Measurements from ENCODE around the gene GRK1.
"Not testable (repeated sequence)": the region's sequence is repeated elsewhere in the genome, so short reads cannot be mapped to it uniquely, and the experiment has no call there.

Gene GRK1

DNA sequence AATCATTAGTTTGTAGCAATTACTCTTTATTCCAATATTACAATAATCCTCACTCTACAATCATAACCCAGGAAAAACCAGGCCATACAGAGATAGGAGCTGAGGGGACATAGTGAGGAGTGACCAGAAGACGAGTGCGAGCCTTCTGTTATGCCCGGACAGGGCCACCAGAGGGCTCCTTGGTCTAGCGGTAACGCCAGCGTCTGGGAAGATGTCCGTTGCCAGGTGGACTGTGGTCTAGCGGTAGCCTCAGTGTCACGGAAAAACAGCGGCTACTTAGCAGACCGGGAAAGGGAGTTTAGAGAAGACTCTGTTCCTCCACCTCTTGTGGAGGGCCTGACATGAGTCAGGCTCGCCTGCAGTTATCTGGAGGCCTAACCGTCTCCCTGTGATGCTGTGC lies 45.5 kb upstream of the GRK1 start:
- H3K27ac Mint-ChIP-seq; H3K9me3 Mint-ChIP-seq; H3K4me3 Mint-ChIP-seq; H3K27me3 Mint-ChIP-seq (ENCODE audit: low read depth): not testable (repeated sequence)
- TF ChIP-seq, protein P1, sequence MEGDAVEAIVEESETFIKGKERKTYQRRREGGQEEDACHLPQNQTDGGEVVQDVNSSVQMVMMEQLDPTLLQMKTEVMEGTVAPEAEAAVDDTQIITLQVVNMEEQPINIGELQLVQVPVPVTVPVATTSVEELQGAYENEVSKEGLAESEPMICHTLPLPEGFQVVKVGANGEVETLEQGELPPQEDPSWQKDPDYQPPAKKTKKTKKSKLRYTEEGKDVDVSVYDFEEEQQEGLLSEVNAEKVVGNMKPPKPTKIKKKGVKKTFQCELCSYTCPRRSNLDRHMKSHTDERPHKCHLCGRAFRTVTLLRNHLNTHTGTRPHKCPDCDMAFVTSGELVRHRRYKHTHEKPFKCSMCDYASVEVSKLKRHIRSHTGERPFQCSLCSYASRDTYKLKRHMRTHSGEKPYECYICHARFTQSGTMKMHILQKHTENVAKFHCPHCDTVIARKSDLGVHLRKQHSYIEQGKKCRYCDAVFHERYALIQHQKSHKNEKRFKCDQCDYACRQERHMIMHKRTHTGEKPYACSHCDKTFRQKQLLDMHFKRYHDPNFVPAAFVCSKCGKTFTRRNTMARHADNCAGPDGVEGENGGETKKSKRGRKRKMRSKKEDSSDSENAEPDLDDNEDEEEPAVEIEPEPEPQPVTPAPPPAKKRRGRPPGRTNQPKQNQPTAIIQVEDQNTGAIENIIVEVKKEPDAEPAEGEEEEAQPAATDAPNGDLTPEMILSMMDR (IDR thresholded peaks at IDR 0.05; ENCODE audit: unreplicated experiment in 3 of 3): peak; percentile 12 to 44 (median 26)
- Mint-ChIP-seq H3K36me3 (ENCODE audit: low read depth) (peaks cover 57% of the 10 kb centered on the region), H3K4me1 (peaks cover 20% of the 10 kb centered on the region)

DNA sequence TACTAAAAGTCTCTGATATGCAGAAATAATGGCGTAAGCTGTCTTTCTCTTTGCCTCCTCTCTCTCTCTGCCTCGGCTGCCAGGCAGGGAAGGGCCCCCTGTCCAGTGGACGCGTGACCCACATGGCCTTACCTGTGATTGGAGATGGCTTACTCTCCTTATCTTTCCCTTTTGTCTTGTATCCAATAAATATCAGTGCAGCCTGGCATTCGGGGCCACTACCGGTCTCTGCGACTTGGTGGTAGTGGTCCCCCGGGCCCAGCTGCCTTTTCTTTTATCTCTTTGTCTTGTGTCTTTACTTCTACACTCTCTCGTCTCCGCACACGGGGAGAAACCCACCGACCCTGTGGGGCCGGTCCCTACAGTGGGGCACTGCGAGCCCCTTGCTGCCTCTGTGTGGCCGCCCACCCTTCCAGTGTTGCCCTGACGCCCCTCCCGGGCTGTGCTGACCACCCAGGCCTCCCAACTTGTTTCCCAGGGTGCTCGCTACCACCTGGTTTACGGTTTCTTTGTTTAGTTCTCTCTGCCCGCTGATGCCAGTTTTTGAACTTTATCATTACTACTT lies 45.0 kb upstream of the GRK1 start:
- not testable (repeated sequence) for H3K27me3 Mint-ChIP-seq (ENCODE audit: low read depth); H3K9me3 Mint-ChIP-seq; H3K27ac Mint-ChIP-seq; H3K4me3 Mint-ChIP-seq
- H3K36me3 Mint-ChIP-seq (ENCODE audit: low read depth): peaks cover 63% of the 10 kb centered on the region
- H3K4me1 Mint-ChIP-seq: peaks cover 14% of the 10 kb centered on the region

DNA sequence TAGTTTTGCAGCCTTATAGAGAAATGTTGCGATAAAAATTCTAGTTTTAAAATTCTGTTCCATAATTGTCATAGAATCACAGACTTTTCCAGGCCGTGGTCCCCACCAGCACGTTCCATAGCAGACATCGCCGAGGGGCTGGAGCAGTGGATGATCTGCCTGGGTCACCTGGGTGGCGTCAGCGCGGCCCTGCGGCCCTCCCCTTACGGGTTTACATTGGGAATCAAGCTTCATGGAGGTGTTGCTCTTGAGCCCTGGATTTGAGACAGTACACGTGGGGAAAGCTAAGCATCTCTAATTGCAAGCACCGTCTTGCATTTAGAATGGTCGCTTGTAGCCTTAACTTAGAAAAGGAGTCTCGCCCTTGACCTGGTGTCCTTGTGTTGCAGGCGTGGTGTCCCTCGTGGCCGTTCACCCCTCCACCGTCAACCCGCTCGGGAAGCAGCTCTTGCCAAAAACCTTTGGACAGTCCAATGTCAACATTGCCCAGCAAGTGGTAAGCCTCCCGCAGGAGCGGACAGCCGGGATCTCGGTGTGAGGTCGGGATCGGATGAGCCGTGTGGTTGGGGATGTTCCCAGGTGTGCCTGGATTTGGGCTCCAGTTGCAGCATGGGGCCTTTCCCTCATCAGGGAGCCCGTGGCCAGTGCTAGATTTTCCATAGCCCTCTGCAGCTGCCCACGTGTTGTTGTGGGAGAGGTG lies 44.1 kb upstream of the GRK1 start:
- Mint-ChIP-seq H3K27me3 (ENCODE audit: low read depth) (peaks cover 3% of the 10 kb centered on the region), H3K27ac (no peak overlapping the region), H3K9me3 (no peaks in the 10 kb centered on the region), H3K4me1 (peaks cover 9% of the 10 kb centered on the region), H3K36me3 (ENCODE audit: low read depth) (peaks cover 67% of the 10 kb centered on the region), H3K4me3 (no peak overlapping the region)
- TF ChIP-seq, protein P1 (IDR thresholded peaks at IDR 0.05; ENCODE audit: unreplicated experiment in 3 of 3): no peak

DNA sequence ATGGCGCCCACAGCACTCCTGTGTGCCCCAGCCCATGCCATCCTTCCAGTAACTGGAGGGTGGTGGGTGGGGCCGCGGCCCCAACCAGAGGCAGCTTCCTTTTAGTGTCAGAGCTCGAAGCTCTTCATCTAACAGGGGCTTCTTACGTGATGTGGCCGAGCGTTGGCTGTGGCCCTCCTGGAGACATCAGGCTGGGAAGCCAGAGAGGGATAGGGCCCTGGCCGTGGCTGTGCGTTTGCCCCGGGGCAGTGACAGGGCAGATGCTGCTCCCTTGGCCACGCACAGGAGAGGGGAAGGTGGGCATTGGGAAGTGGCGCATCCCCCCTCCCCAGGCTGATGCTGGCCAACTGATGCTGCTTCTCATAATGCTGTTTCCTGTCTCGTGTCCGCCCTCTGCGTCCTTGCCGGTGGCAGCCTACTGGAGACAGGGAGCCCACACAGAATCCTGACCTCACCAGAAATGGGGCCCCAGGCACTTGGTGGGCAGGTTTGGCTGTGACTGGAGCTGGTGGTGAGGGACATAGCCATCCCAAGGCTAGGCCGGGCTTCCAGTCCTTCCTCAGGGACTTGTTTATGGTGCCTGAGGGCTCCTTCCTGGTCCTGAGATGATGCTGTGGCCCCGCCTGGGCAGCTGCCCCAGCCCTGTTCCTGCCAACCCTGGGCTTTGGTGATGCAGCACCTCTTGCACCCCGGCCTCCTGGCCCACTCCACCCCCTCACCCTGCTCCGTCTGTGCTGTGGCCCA lies 43.4 kb upstream of the GRK1 start:
- Mint-ChIP-seq H3K4me1 (peaks cover 2% of the 10 kb centered on the region), H3K27ac (no peak overlapping the region), H3K27me3 (ENCODE audit: low read depth) (peaks cover 3% of the 10 kb centered on the region), H3K9me3 (no peaks in the 10 kb centered on the region), H3K4me3 (no peak overlapping the region), H3K36me3 (ENCODE audit: low read depth) (peaks cover 68% of the 10 kb centered on the region)
- TF ChIP-seq, protein P1 (IDR thresholded peaks at IDR 0.05; ENCODE audit: unreplicated experiment in 3 of 3): no peak

DNA sequence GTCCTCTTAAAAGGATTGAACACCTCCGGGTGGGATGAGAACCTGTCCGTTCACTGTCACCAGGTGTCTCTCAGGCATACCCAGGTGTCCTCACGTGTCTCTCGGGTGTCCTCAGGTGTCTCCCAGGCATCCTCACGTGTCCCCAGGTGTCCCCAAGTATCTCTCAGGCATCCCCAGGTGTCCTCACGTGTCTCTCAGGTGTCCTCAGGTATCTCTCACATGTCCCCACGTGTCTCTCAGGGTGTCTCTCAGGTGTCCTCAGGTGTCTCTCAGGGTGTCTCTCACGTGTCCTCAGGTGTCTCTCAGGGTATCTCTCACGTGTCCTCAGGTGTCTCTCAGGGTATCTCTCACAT lies 42.8 kb upstream of the GRK1 start:
- no peaks in the 10 kb centered on the region for H3K9me3 Mint-ChIP-seq
- H3K27ac Mint-ChIP-seq: no peak overlapping the region

DNA sequence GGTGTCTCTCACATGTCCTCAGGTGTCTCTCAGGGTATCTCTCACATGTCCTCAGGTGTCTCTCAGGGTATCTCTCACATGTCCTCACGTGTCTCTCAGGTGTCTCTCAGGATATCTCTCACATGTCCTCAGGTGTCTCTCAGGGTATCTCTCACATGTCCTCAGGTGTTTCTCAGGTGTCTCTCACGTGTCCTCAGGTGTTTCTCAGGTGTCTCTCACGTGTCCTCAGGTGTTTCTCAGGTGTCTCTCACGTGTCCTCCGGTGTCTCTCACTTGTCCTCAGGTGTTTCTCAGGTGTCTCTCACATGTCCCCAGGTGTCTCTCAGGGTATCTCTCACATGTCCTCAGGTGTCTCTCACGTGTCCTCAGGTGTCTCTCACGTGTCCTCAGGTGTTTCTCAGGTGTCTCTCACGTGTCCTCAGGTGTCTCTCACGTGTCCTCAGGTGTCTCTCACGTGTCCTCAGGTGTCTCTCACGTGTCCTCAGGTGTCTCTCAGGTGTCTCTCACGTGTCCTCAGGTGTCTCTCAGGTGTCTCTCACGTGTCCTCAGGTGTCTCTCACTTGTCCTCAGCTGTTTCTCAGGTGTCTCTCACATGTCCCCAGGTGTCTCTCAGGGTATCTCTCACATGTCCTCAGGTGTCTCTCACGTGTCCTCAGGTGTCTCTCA lies 42.2 kb upstream of the GRK1 start:
- H3K4me3 Mint-ChIP-seq; H3K27me3 Mint-ChIP-seq (ENCODE audit: low read depth); H3K9me3 Mint-ChIP-seq; H3K27ac Mint-ChIP-seq; H3K4me1 Mint-ChIP-seq: not testable (repeated sequence)
- peaks cover 66% of the 10 kb centered on the region for H3K36me3 Mint-ChIP-seq (ENCODE audit: low read depth)

More for the DNA sequence above, 42.8 kb upstream of the GRK1 start:
- peaks cover 3% of the 10 kb centered on the region for H3K27me3 Mint-ChIP-seq (ENCODE audit: low read depth)
- H3K36me3 Mint-ChIP-seq (ENCODE audit: low read depth): peaks cover 66% of the 10 kb centered on the region
- no peak overlapping the region for H3K4me3 Mint-ChIP-seq
- TF ChIP-seq, protein P1 (IDR thresholded peaks at IDR 0.05; ENCODE audit: unreplicated experiment in 3 of 3): no peak
- no peaks in the 10 kb centered on the region for H3K4me1 Mint-ChIP-seq
